GM12878 (cell line): ENCODE data around the gene KRTAP9-9. TPM values are rescaled to one million over a fixed set of nuclear protein-coding genes. Genes with fewer than 3 reads are reported as not detected.

Experiments used
- ATAC-seq: fragments of 200-7000 bp; cut with Tn5 transposase; 3 replicates; pipeline ENCODE4 v1.9.1; 2020; ENCODE audit warnings: mild to moderate bottlenecking, moderate library complexity
- BruUV-seq: library from RNA; stranded (reverse); fragments of 400-500 nt; replicated peaks from 2 replicates; lab custom pipeline; 2021; lab: Mats Ljungman, UMichigan
- CTCF ChIA-PET: fragments of 300-600 bp; sonication (Branson Sonifier 250); formaldehyde crosslinking; extraction: SDS; loops from one replicate; lab custom pipeline; 2021; ENCODE audit warnings: inconsistent platforms; lab: Yijun Ruan, JAX
- POLR2A ChIA-PET: fragments of 350-600 bp; formaldehyde crosslinking; extraction: SDS; loops from one replicate; lab custom pipeline; 2021; ENCODE audit warnings: inconsistent platforms; lab: Charles Lee
- RAD21 ChIA-PET: fragments of 300-600 bp; sonication (Branson Sonifier 250); formaldehyde crosslinking; loops from one replicate; lab custom pipeline; 2023; ENCODE audit warnings: antibody characterized with exemption; ENCODE audit not compliant: unreplicated experiment; lab: Charles Lee
- SMC1A ChIA-PET: fragments of 300-600 bp; sonication (Branson Sonifier 250); formaldehyde crosslinking; loops from one replicate; lab custom pipeline; 2023; ENCODE audit not compliant: unreplicated experiment, uncharacterized antibody; lab: Charles Lee
- DNase-seq: peaks from one replicate; pipeline ENCODE4 v3.0.0-alpha.2; 2011; ENCODE audit warnings: low read depth, low spot score
- FAIRE-seq: peaks from 3 replicates; lab custom pipeline; 2011; peaks lifted over from hg19 to GRCh38; lab: Jason Lieb, UNC
- H2AFZ ChIP-seq: 2 replicates; pipeline ENCODE4 v1.6.0; 2011; ENCODE audit warnings: low read depth, low read length, control low read depth; ENCODE audit not compliant: control insufficient read depth
- H3K27ac ChIP-seq: 2 replicates; pipeline ENCODE4 v1.5.1; 2011; ENCODE audit warnings: control low read depth; ENCODE audit not compliant: control insufficient read depth, insufficient read depth
- H3K27me3 ChIP-seq, 2 experiments: replicated peaks in 1 of 2; 2 replicates each; pipeline versions ENCODE4 v1.6.0 to v1.6.1; 2011; ENCODE audit warnings: low read length in 1 of 2; ENCODE audit not compliant: control insufficient read depth in 2 of 2, insufficient read depth in 2 of 2
- H3K36me3 ChIP-seq, 2 experiments: 2 replicates each; pipeline ENCODE4 v1.5.1; 2011; ENCODE audit warnings: low read length in 1 of 2; ENCODE audit not compliant: control insufficient read depth in 2 of 2, insufficient read depth in 2 of 2
- H3K4me1 ChIP-seq: 2 replicates; pipeline ENCODE4 v1.6.1; 2011; ENCODE audit warnings: mild to moderate bottlenecking, low read length, moderate library complexity, mixed read lengths; ENCODE audit not compliant: control insufficient read depth, insufficient read depth
- H3K4me2 ChIP-seq: 2 replicates; pipeline ENCODE4 v1.6.0; 2011; ENCODE audit warnings: control low read depth; ENCODE audit not compliant: control insufficient read depth, insufficient read depth
- H3K4me3 ChIP-seq: fragments of 200-600 bp; sonication (generic); 2 replicates; pipeline ENCODE4 v1.5.1; 2016
- H3K79me2 ChIP-seq: 2 replicates; pipeline ENCODE4 v1.6.0; 2011; ENCODE audit warnings: low read length; ENCODE audit not compliant: control insufficient read depth, insufficient read depth
- H3K9ac ChIP-seq: 2 replicates; pipeline ENCODE4 v1.8.0; 2011; ENCODE audit warnings: low read length, control low read depth, mixed read lengths; ENCODE audit not compliant: control insufficient read depth, insufficient read depth
- H3K9me3 ChIP-seq: replicated peaks from 3 replicates; pipeline ENCODE4 v1.5.1; 2011; ENCODE audit warnings: mild to moderate bottlenecking, low read length; ENCODE audit not compliant: control insufficient read depth, insufficient read depth
- H4K20me1 ChIP-seq: 2 replicates; pipeline ENCODE4 v1.6.0; 2011; ENCODE audit not compliant: control insufficient read depth, insufficient read depth
- EZH2 ChIP-seq: IDR thresholded peaks from 2 replicates; pipeline ENCODE4 v1.6.1; 2012; ENCODE audit warnings: low read depth, mild to moderate bottlenecking, control low read depth, inconsistent platforms, low read length, borderline replicate concordance; ENCODE audit not compliant: control insufficient read depth
- GABPA ChIP-seq: IDR thresholded peaks from 2 replicates; pipeline ENCODE4 v1.6.1; 2014; ENCODE audit warnings: antibody characterized with exemption, low read depth, mild to moderate bottlenecking, inconsistent platforms
- PRDM15 ChIP-seq: fragments of 450-650 bp; formaldehyde crosslinking; IDR thresholded peaks from 2 replicates; pipeline ENCODE4 v1.4.0; 2020; ENCODE audit warnings: mild to moderate bottlenecking, moderate library complexity
- RCOR1 ChIP-seq: conservative IDR thresholded peaks from 2 replicates; pipeline ENCODE4 v1.6.1; 2012; ENCODE audit warnings: low read depth, low read length, improper control_type of control experiment
- REST ChIP-seq: IDR thresholded peaks from 2 replicates; pipeline ENCODE4 v1.6.1; 2012; ENCODE audit warnings: mild to moderate bottlenecking, low read depth, low read length
- WGBS: methylation state at CpG from one replicate; pipeline ENCODE4 v1.1.6; 2016; ENCODE audit warnings: low lambda C conversion rate; ENCODE audit not compliant: insufficient replicate concordance, insufficient coverage; ENCODE audit errors: missing lambda C conversion rate; 5-methylcytosine and 5-hydroxymethylcytosine counted together
- in situ Hi-C: fragments of 300-500 bp; cut with MboI; formaldehyde crosslinking; loops from 9 replicates; pipeline ENCODE4 v1.14.3; 2018; ENCODE audit warnings: mixed read lengths
- intact Hi-C: fragments of 100-400 bp; cut with micrococcal nuclease; formaldehyde crosslinking; loops from one replicate; pipeline ENCODE4 v1.14.2; 2022; ENCODE audit not compliant: unreplicated experiment
- polyA plus RNA-seq, 11 experiments: library from polyadenylated mRNA; depleted of rRNA in 4 of 11; unstranded in 6 of 11; stranded (reverse) in 5 of 11; fragments of >200 nt; fragmentation: Nextera tagmentation in 4 of 11; fragmentation: Illumina TruSeq in 1 of 11; extraction: Ambion mirVana in 4 of 11; extraction: Trizol in 1 of 11; gene quantifications; 1 replicate in 1 of 11; 2 replicates in 10 of 11; pipeline versions ENCODE4 v1.2.1 to v1.2.3, GENCODE V29; 2011 to 2016; ENCODE audit warnings: inconsistent platforms in 2 of 11, missing spikeins in 2 of 11, low read depth in 1 of 11
- total RNA-seq, 4 experiments: library from RNA; depleted of rRNA in 3 of 4; stranded (reverse); fragments of >200 nt in 3 of 4; fragmentation: Illumina TruSeq in 1 of 4; extraction: Trizol in 1 of 4; gene quantifications; 2 replicates each; pipeline versions ENCODE4 v1.2.1 to v1.2.3, GENCODE V29; 2013 to 2021

Gene KRTAP9-9
- total and polyA plus RNA-seq, 10 of the 15 experiments (the other 5 are each of a cell fraction or from before 2014, with no cell fraction given), result not detected

GRCh38 chr17:41278176-41278955, 23.2 kb downstream of the KRTAP9-9 start:
- ATAC-seq (no peak), DNase-seq (no peak), FAIRE-seq (no peak)
- in situ Hi-C loops, result no loop called here
- no peaks in the 10 kb centered on the region for H4K20me1 ChIP-seq
- intact Hi-C loops, result no loop called here
- H3K36me3 ChIP-seq, result no peaks in the 10 kb centered on the region
- no peaks in the 10 kb centered on the region for H3K79me2 ChIP-seq
- POLR2A ChIA-PET, result no interaction called here
- no peak overlapping the region for H2AFZ ChIP-seq
- no TSS peak for BruUV-seq
- 0% methylated on average over 3 of the region's 3 CpGs for WGBS
- no peak overlapping the region for H3K4me3 ChIP-seq
- RAD21 ChIA-PET, result no interaction called here
- H3K27me3 ChIP-seq, result no peaks in the 10 kb centered on the region
- no peak overlapping the region for H3K27ac ChIP-seq
- H3K9me3 ChIP-seq, result no peaks in the 10 kb centered on the region
- SMC1A ChIA-PET, result no interaction called here
- no peak for TF ChIP-seq REST
- TF ChIP-seq EZH2, result no peak
- no peak for TF ChIP-seq GABPA
- TF ChIP-seq PRDM15 (CRISPR knock-in tag), result no peak
- TF ChIP-seq RCOR1, result no peak
- H3K4me2 ChIP-seq, result no peak overlapping the region
- H3K4me1 ChIP-seq, result no peaks in the 10 kb centered on the region
- no peak overlapping the region for H3K9ac ChIP-seq
- CTCF ChIA-PET, result no interaction called here
